SU-DHL-6 (cell line): Measurements from ENCODE around the gene TMEM208.

Experiments used
- EZH2phosphoT487 ChIP-seq: fragments of 200-600 bp; sonication (generic), shearing (Covaris generic); conservative IDR thresholded peaks from 2 replicates; pipeline ENCODE4 v1.6.1; 2018; ENCODE audit warnings: mild to moderate bottlenecking, antibody characterized with exemption, low read length, moderate library complexity, mixed read lengths
- TF ChIP-seq, protein P1 (sequence below): fragments of 200-600 bp; sonication (generic); IDR thresholded peaks from one replicate; pipeline ENCODE4 v1.5.1; 2017; ENCODE audit warnings: antibody characterized with exemption, mild to moderate bottlenecking, low read length, moderate library complexity; ENCODE audit not compliant: insufficient read depth, poor library complexity, severe bottlenecking

DNA sequence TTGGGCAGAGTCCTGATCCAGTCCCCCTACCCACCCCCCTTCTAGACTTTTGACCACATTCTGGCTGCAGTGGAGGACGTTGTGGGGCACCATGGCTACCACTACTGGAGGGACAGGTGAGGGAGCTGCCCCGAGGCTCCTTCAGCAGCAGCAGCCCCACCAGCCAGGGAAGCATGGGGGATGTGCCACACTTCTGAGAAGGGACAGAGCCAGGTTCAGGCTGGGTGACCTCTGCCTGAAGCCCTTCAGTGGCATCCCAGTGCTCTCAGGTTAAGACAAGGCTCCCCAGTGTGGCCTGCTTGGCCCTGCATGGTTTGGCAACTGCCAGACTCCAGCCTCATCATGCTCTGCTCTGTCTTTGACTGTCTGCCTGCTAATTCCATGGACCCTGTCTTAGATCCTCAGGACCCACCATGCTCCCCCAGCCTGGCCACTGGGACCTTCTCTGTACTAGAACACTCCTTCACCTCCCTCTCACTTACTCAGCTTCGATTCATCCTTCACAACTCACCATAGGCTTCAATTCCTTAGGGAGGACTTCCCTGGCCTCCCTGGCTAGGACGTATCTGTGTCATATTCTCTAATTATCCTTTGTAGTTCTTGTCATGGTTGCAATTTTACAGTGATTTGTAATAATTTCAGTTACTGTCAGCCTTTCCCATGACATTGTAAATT is 30.7 kb downstream of the TMEM208 start:
- TF ChIP-seq, protein P1, sequence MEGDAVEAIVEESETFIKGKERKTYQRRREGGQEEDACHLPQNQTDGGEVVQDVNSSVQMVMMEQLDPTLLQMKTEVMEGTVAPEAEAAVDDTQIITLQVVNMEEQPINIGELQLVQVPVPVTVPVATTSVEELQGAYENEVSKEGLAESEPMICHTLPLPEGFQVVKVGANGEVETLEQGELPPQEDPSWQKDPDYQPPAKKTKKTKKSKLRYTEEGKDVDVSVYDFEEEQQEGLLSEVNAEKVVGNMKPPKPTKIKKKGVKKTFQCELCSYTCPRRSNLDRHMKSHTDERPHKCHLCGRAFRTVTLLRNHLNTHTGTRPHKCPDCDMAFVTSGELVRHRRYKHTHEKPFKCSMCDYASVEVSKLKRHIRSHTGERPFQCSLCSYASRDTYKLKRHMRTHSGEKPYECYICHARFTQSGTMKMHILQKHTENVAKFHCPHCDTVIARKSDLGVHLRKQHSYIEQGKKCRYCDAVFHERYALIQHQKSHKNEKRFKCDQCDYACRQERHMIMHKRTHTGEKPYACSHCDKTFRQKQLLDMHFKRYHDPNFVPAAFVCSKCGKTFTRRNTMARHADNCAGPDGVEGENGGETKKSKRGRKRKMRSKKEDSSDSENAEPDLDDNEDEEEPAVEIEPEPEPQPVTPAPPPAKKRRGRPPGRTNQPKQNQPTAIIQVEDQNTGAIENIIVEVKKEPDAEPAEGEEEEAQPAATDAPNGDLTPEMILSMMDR = no peak
- no peak for TF ChIP-seq EZH2phosphoT487
